Measurements from ENCODE around the gene CLSTN3.

The CLSTN3 gene

DNA sequence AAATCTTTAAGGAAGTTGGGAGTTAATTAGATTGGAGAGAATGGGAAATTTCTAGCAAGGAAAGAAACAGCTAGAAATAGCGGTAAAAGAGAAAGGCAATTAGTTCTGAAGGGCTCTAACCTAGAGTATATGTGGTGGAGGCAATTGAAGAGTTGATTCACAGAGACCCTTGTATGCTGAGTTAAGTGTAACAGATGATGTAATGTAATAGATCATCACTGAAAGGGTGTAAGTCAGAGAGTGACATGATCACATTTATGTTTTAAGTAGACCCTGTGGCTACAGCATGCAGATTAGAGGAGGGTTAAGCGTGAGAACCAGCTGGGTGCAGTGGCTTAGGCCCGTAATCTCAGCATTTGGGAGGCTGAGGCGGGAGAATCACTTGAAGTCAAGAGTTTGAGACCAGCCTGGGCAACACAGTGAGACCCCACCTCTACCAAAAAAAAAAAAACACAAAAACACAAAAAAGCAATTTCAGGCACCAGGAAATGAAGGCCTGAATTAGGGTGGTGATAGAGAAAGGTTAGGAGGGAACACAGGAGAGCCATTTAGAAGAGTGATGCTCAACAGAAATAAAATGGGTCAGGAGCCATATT, 4.4 kb upstream of the CLSTN3 start:
- DNase-seq (ENCODE audit: low read depth), result no peak

DNA sequence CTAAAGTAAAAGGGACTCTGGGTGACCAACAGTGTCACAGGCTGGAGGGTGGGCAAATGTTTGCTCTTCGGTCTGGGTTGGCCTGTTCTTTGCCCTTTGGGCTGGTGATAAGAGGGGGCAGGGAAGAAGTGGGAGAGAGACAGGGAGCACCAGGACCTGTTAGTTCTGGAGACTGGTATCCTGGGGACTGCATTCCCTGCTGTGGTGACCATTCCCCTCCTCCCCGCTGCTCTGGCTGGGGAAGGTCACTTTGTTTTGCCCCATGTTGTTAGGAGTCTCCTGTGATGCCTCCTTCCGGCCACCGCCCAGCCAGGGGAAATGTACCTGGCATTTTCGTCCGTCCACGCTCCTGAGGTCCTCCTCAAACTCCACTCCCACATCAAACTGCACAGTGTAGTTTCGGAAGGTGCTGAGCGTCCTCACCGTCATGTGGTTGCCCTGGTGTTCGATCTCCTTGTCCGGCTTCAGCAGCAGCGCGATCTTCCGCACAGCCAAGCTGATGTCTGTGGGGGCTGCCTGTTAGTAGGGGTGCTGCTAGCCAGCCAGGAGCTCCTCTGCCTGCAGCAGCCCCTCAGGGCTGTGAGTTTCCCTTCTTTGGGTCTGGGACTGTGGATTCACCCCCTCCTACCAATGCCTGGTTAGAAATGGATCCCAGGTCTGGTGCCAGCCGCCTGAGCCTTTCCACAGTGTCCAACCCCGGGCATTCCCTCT, 2.1 kb upstream of the CLSTN3 start:
- no peak for DNase-seq (ENCODE audit: low read depth)

DNA sequence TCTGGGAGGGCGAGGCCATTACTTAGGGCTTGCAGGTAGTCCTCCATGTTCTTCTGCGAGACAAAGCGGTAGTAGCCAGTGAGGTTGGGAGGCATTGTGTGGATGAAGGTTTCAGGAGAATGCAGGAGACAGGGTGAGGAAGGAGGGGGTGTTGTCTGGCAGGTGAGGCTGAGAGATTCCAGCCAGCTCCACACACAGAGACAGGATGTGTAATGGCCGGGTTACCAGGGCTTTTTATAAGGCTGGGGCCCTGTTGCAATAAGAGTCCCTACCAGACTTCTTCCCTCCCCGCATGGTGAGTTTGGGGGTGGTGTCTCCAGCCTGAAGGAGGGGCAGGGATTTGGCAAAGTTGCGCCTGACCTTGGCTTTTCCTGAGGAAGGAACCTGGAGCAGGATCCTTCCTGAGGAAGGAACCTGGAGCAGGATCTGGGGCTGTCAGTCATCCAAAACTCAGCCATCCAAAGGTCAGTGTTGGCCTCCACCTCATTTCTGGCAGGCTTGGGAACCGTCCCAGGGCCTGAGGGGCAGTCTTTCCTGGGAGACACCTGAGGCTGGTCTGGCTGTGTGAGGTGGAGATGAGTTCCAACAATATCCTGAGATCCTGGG, 1.4 kb upstream of the CLSTN3 start, which contains the start of gene RBP5:
TSS of gene RBP5 (minus strand) at position 209 of the 606 bp plus-strand sequence. CDS start at position 95, 114 bp downstream.
- DNase-seq (ENCODE audit: low read depth), result no peak

DNA sequence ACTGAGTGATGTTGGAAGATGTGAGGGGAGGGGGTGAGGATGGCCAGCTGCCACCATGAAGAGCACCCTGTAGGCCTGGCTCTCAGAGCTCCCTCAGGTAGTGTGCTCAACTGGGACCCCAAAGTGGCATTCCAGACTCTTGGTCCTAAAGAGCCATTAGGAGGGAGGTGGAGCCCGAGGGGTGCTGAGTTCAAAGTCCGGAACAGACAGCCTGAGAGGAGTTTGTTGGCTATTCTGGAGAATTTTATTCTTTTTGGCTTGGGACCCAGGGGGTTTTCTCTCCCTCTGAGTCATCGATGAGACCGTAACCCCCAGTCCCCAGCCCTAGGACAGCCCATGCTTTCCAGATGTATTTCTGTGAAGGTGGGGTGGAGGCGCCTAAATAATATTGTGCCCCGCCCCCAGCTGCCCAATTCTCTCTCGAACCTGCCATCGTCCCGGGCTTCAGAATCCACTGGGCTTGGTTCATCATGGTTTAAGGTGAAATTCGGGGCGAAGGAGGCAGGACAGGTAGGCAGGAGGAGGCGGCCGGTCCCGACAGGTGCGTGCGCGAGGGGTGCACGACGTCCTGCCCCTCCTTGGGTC, 792 bp upstream of the CLSTN3 start:
- no peak for DNase-seq (ENCODE audit: low read depth)

DNA sequence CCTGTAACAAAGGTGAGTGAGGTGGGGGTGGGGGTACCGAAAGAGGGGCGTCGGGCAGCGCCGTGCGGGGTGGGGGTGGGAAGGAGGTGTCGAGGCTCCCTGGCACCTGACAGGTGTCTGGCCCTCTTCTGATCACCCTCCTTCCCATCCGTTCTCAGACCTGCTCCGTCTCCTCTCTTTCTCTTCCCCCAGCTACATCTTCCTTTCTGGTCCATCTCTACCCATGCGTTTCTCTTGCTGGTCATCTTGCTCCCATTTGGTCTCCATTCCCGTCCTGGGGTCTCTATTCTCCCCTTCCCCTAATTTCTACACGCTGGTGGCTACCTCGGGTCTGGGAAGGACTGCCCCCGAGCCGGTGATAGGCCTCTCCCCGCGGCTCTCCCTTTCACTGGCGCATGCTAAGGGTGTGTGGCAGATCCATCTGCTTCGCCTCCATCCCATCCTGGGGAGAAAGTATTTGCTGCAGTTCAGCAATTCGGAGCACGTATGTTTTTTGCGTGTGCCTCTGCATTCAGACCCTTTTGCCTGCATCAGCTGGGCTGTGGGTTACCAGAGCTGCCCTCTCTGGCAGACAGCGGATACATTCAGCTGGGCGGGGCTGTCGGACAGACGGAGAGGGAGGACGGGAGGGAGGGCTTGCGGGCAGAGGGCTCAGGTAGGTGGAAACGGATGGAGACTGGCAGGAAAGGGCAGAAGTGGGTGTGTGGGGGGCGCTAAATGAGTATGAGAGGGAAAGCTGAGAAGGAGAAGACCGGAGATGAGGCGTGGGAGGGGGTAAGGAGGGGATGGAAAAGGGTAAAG, 730 bp downstream of the CLSTN3 start:
- peak; percentile 47 for DNase-seq (ENCODE audit: low read depth)

DNA sequence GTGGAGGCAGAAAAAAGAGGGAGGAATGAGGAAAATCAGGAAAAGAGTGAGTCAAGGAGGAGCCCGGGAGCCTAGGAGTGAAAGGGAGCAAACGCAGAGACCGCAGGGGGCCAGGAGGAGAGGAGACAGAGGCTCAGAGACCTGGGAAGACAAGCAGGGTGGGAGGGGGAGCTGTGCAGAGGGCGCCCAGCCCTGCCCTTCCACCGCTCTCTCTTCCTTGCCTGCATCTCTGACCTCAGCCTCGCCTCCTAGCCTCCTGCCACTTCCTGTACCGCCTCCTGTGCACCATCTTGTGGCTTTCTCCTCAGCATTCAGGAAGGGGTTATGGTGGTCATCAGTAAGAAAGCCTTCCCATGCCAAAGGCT, 1.3 kb downstream of the CLSTN3 start:
- no peak for DNase-seq (ENCODE audit: low read depth)

DNA sequence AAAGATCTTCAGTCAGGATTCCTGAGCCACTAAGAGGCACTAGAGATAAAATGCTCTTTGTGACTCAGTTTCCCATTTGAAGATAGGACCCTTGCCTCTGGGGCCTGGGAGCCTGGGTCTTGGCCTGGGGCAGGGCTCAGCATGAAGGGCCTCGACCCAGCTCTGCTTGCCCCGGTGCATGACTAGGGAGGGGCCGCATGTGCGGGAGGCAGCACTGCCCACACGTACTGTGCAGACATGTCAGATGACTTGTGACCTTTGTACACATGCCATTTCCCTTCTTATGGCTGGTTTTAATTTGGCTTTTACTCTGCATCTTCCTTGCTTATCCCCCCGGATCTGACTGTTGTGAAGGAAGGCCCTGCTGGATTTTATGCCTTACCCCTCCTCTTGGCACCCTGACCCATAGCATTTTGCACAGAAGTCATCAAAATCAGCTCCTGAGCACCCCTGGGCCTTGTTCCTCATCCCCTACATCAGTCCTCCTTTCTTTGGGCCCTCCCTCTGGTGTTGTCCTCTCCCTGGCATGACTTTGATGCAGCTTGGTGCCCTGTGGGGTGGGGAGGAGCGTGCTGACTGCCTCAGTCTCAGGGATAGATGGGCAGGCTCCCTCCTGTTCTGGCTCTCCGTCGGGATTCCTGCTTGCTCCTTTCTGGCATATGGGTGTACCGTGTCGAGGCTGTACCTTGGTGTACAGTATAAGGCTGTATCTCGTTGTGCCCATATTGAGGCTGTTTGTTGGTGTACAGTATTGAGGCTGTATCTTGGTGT, 4.4 kb downstream of the CLSTN3 start:
- DNase-seq (ENCODE audit: low read depth), result no peak

DNA sequence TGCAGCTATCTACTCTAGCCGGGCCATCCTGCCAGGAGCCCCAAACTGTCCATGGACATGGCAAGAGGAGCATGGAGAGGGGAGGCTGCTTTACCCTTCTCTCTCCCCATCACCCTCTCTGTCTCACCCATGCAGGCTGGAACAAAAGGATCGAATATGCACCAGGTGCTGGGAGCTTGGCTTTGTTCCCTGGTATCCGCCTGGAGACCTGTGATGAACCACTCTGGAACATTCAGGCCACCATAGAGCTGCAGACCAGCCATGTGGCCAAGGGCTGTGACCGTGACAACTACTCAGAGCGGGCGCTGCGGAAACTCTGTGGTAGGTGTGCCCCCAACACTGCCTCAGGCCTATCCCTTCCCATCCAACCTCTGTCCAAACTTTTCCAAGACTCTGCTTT, 5.9 kb downstream of the CLSTN3 start:
- DNase-seq (ENCODE audit: low read depth), result no peak

DNA sequence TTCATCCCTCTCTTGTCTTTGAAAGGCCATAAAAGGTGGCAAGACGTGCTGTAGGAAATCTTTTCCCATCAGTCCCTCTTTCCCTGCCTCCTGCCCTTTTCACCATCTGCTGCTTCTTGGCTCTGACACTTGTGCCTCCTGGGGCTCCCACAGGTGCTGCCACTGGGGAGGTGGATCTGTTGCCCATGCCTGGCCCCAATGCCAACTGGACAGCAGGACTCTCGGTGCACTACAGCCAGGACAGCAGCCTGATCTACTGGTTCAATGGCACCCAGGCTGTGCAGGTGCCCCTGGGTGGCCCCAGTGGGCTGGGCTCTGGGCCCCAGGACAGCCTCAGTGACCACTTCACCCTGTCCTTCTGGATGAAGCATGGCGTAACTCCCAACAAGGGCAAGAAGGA, 6.5 kb downstream of the CLSTN3 start:
- no peak for DNase-seq (ENCODE audit: low read depth)

DNA sequence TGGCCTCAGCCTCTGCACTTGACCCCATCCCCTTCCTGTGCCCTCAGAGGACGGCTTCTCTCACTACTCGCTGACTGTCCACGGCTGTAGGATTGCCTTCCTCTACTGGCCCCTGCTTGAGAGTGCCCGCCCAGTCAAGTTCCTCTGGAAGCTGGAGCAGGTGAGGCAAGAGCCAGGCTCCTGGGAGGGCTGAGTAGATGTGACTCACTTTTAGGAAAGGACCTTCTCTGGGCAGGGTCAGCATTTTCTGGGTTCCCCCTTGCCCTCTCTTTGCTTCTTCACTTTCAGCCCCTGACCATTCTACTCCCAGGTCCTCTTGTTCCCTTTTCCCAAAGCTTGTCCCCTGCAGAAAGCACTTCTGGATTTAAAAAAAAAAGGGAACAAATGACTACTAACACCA, 7.7 kb downstream of the CLSTN3 start:
- DNase-seq (ENCODE audit: low read depth), result no peak

DNA sequence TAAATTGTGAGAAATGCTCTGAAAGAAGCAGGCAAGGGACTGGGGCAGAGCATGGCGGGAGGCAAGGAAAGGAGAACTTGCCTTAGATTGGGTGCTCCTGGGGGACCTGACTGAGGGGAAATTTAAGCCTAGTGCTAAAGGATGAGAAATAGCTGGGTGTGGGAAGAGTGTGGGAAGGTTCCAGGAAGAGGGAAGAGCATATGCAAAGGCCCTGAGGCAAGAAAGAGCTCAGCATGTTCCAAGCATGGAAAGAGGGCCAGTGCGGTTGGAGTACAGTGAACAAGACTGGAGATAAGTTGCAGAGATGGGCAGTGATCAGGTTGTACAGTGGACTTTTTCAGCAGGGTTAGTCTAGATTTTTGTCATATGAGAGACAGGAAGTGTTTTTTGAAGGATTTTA, 9.0 kb downstream of the CLSTN3 start:
- no peak for DNase-seq (ENCODE audit: low read depth)

DNA sequence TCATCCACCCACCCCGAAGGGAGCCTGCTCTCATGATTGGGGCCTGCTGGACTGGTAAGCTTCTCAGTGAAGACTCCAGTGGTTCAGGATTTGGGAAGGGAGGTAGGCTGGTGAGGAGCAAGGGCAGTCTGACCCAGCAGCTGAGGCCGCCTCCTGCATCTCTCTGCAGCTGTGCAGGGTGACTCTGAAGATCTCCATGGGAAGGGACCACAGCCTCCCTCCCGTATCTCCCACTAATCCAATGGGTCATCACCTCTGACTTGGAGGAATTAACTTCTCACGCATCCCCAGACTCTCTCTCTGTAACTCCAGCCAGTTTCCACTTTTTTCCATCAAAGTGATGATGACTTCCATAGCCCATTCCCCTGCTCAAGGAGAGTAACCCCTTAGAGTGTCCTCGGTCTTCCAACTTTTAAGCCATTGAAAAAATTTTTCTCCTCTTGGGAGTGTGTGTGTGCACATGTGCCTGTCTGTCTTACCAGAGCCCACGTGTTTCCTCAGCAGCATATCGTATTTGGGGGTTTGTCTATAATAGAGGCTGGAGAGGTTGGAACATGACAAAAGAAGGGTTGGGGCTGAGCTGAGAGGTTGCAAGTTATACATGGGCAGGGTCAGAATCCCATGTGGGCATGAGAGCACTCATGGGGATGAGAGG, 11.3 kb downstream of the CLSTN3 start:
- no peak for DNase-seq (ENCODE audit: low read depth)

DNA sequence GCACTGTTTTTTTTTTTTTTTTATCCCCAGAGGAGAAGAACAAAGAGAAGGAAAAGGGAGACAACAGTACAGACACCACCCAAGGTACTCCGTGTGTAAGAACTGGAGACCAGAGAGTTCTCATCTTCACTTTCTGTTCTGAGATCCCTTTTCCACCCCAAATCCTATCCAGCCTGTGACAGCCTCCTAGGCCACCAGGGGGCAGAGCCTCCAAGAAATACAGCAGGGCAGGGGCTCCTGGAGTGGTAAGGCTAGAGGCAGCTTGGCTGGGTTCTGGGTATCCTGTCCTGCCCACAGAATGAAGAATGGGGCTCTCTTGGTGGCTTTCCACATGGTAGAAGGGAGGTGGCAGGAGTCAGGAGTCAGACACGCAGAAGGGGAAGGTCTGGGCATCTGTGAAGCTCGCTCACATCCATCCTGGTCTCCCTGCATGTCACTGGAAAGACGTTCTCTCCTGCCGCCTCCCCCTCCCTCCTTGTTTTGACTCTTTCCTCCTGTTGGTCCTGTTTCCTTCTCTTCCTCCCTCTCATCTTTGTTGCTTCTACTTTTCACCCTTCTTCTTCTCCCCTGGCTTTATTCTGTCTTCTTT, 12.0 kb downstream of the CLSTN3 start:
- DNase-seq (ENCODE audit: low read depth), result peak; percentile 25

DNA sequence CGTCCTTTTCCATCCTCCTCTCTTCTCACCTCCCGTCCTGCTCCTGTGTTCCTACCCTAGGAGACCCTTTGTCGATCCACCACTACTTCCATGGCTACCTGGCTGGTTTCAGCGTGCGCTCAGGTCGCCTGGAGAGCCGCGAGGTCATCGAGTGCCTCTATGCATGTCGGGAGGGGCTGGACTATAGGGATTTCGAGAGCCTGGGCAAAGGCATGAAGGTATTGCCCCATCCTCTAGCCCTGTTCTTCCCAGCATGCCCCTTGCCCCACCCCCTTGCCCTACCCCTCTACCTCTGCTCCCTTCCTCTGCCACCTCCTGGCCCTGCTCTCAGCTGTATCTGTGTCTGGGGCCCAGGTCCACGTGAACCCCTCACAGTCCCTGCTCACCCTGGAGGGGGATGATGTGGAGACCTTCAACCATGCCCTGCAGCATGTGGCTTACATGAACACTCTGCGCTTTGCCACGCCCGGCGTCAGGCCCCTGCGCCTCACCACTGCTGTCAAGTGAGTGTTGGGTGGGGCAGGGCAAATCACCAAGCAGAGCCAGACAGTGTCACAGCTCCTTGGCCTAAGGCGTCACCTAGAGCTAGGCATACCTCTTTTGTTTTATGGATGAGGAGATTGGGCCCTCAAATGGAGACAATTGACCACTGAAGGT, 12.8 kb downstream of the CLSTN3 start:
- no peak for DNase-seq (ENCODE audit: low read depth)

DNA sequence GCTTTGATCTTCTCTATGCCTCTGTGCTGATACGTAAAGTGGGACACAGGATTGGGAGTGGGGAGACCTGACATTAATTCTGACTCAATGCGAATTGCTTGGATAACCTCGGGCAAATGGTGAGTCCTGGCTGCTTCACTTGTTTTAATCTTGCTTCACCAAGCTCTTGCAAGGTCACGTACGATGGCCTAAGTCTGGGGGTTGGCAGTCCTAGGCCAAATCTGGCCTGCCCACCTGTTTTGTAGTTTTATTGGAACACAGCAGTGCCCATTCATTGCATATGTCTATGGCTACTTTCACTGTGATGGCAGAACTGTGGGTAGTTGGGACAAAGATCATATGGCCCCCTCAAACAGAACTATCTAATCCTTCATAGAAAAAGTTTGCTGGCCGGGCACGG, 13.4 kb downstream of the CLSTN3 start:
- no peak for DNase-seq (ENCODE audit: low read depth)

DNA sequence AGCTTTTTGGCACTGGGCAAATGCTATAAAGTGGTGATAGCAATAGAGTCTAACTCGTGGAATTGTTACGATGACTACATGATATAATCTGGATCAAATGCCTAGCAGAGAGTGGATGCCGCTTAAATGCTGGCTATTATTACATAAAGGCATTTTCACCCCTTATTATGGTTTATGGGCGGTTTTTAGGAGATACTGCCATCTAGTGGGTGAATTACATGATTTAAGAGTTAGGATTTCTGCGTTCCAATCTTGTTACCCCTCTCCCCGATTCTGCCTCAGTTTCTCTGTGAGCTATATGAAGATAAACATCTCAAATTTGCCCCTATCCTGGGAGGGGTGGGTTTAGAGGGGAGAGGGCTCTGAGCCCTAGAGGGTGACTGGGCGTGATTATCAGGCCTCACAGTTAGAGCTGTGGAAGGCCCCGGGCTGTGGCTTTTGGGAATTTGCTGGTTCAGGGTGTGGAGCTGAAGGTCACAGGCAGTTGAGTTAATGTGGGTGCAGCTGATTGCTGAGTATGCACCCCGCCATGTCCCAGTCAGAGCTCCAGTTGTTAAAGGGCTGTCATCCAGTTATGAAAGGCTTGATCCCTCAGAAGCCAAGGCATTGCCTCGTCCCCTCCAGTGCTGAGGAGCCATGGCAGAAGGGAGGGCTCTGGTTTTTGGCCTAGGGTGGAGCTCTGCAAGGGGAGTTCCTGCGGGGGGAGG, 14.4 kb downstream of the CLSTN3 start:
- DNase-seq (ENCODE audit: low read depth), result no peak

DNA sequence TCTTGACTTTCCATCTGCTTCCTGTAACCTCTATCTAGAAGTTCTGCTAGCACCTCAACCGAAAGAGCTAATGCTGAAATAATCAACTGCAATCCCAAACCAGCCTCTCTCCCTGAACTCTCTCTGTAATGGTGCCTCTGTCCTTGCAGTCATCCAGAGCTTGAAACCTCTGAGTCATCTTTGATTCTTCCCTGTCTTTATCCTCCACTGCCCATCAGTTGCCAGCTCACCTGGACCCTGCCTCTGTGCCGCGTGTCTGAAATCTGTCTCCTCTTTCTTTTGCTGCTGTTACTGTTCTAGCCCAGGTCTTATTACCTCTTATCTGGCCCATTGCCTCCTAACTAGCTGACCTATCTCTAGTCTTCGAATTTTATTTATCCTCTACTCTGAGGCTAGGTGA, 15.5 kb downstream of the CLSTN3 start:
- no peak for DNase-seq (ENCODE audit: low read depth)

DNA sequence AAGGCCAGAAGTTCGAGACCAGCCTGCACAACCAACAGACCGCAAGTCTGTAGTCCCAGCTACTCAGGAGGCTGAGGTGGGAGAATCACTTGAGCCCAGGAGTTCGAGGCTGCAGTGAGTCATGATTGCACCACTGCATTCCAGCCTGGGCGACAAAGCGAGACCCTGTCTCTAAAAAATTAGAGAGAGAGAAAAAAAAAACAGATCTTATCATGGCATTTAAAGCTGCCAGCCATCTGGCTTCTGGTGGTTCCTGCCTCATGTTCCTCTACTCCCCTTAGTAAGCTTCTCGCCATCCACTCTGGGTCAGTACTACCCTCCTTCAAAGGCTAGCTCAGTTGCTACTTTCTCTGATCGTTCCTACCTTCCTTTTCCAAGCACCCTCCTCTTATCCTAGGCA, 16.1 kb downstream of the CLSTN3 start:
- DNase-seq (ENCODE audit: low read depth), result no peak

DNA sequence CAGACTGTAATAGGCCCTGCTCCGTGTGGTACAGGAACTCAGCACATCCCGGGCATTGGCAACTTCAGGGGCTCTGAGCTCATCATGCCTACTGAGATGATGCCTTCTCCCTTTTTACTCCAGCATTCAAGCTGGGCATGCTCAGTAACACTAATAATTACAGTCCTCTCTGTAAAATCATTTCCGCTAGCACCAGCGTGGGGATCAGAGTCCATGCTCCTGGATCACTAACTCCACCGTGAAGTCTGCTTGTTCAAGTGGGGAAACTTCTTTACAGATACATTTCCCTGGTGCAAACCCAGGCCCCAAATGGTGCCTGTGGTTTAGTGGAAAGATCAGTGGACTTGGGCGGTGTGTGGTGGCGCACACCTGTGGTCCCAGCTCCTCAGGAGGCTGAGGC, 16.7 kb downstream of the CLSTN3 start:
- no peak for DNase-seq (ENCODE audit: low read depth)

DNA sequence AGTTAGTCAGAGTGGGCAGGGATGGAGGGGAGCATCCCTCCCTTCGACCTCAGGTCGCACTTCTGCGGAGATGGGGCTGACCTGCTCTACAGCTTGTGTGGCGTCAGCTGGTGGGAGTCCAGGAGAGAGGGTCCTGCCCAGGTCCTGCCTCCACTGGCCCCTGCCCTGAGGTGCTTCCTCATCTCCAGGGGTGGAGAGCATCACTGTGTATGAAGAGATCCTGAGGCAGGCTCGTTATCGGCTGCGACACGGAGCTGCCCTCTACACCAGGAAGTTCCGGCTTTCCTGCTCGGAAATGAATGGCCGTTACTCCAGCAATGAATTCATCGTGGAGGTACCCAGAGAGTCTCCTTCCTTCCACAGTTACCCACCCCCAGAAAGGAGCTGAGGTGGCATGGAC, 20.2 kb downstream of the CLSTN3 start:
- no peak for DNase-seq (ENCODE audit: low read depth)

All from stimulated activated CD8-positive, alpha-beta memory T cell treated with anti-CD3 and anti-CD28 coated beads, Interleukin-4, amount 100 ng/mL, for 24 hours (primary cell).